Fibroblast of mammary gland (primary cell): ENCODE data around the gene MYCN.

Source experiments
- DNase-seq: peaks from one replicate; pipeline ENCODE4 v3.0.0-alpha.2; 2010; ENCODE audit warnings: low read depth
- H3K4me3 ChIP-seq: 2 replicates; pipeline ENCODE4 v1.5.1; 2011; ENCODE audit warnings: low read depth, mild to moderate bottlenecking, low read length, moderate library complexity; ENCODE audit not compliant: control insufficient read depth
- TF ChIP-seq, protein P1 (sequence below): conservative IDR thresholded peaks from 2 replicates; pipeline ENCODE4 v1.5.1; 2011; ENCODE audit warnings: low read depth, low read length, inconsistent platforms; ENCODE audit not compliant: control insufficient read depth, insufficient read depth

The MYCN gene

GRCh38 chr2:15995603-15996002, 55.3 kb downstream of the MYCN start:
- TF ChIP-seq, protein P1, sequence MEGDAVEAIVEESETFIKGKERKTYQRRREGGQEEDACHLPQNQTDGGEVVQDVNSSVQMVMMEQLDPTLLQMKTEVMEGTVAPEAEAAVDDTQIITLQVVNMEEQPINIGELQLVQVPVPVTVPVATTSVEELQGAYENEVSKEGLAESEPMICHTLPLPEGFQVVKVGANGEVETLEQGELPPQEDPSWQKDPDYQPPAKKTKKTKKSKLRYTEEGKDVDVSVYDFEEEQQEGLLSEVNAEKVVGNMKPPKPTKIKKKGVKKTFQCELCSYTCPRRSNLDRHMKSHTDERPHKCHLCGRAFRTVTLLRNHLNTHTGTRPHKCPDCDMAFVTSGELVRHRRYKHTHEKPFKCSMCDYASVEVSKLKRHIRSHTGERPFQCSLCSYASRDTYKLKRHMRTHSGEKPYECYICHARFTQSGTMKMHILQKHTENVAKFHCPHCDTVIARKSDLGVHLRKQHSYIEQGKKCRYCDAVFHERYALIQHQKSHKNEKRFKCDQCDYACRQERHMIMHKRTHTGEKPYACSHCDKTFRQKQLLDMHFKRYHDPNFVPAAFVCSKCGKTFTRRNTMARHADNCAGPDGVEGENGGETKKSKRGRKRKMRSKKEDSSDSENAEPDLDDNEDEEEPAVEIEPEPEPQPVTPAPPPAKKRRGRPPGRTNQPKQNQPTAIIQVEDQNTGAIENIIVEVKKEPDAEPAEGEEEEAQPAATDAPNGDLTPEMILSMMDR, result no peak
- no peak for DNase-seq
- H3K4me3 ChIP-seq, result no peak overlapping the region
